Gastrocnemius medialis (tissue), 4 donors: ENCODE results near the gene GAREM1.

Experiments
- CTCF ChIP-seq, 5 experiments: fragments of 450-650 bp in 3 of 5; fragments of 200-600 bp in 2 of 5; sonication (generic) in 2 of 5; IDR thresholded peaks in 4 of 5; conservative IDR thresholded peaks in 1 of 5; 1 replicate in 4 of 5; 2 replicates in 1 of 5; pipeline ENCODE4 v1.5.1; 2016 to 2019; ENCODE audit warnings: antibody characterized with exemption in 5 of 5, mild to moderate bottlenecking in 3 of 5, moderate library complexity in 3 of 5
- POLR2A ChIP-seq, 2 donors: fragments of 450-650 bp; IDR thresholded peaks; one replicate each; pipeline ENCODE4 v1.6.1; 2017; ENCODE audit warnings: antibody characterized with exemption in 2 of 2, mild to moderate bottlenecking in 2 of 2, moderate library complexity in 2 of 2

GRCh38 chr18:32242395-32242794 lies 228.3 kb downstream of the GAREM1 start:
- TF ChIP-seq CTCF (IDR thresholded peaks at IDR 0.05 in 4 of 5, conservative IDR thresholded peaks at IDR 0.05 in 1 of 5) (no peak), POLR2A (IDR thresholded peaks at IDR 0.05) (no peak)
